Spinal cord (tissue), 10 donors: Measurements from ENCODE around the gene SCAF4. TPM values are rescaled to one million over a fixed set of nuclear protein-coding genes. Genes with fewer than 3 reads are reported as not detected.

ENCODE experiments used
- DNase-seq, 6 donors: peaks; one replicate each; pipeline versions ENCODE4 v3.0.0 to v3.0.0-alpha.2; 2013 to 2015; ENCODE audit warnings: low spot score in 6 of 6, low read depth in 4 of 6
- H3K27ac ChIP-seq: one replicate; pipeline ENCODE4 v1.5.1; 2013; ENCODE audit warnings: low read depth, low read length, control low read depth
- H3K27me3 ChIP-seq: one replicate; pipeline ENCODE4 v1.6.1; 2013; ENCODE audit warnings: low read length; ENCODE audit not compliant: control insufficient read depth, insufficient read depth
- H3K36me3 ChIP-seq: one replicate; pipeline ENCODE4 v1.6.1; 2013; ENCODE audit warnings: low read length; ENCODE audit not compliant: control insufficient read depth, insufficient read depth
- H3K4me1 ChIP-seq: one replicate; pipeline ENCODE4 v1.6.1; 2013; ENCODE audit warnings: low read length; ENCODE audit not compliant: control insufficient read depth, insufficient read depth
- H3K4me3 ChIP-seq: one replicate; pipeline ENCODE4 v1.5.1; 2013; ENCODE audit warnings: low read depth, low read length, control low read depth
- H3K9me3 ChIP-seq: one replicate; pipeline ENCODE4 v1.6.1; 2013; ENCODE audit warnings: low read length; ENCODE audit not compliant: control insufficient read depth, insufficient read depth
- WGBS: methylation state at CpG from one replicate; pipeline ENCODE4 v1.1.5; 2013; ENCODE audit warnings: missing lambda C conversion rate; ENCODE audit not compliant: insufficient coverage; 5-methylcytosine and 5-hydroxymethylcytosine counted together
- polyA plus RNA-seq, 2 donors: library from polyadenylated mRNA; unstranded; fragments of 120-200 nt; gene quantifications; one replicate each; pipeline ENCODE4 v1.2.1, GENCODE V29; 2013; ENCODE audit not compliant: insufficient read length in 2 of 2
- total RNA-seq, 2 donors: library from RNA; depleted of rRNA in 1 of 2; stranded (reverse); fragments of 120-200 nt in 1 of 2; fragments of >200 nt in 1 of 2; gene quantifications; one replicate each; pipeline versions ENCODE4 v1.2.3 to v1.2.4, GENCODE V29; 2013 to 2014
- donor health status: healthy.

Gene SCAF4
- total and polyA plus RNA-seq, 4 donors, result 10.9 to 30.9 (median 20.8) TPM

DNA sequence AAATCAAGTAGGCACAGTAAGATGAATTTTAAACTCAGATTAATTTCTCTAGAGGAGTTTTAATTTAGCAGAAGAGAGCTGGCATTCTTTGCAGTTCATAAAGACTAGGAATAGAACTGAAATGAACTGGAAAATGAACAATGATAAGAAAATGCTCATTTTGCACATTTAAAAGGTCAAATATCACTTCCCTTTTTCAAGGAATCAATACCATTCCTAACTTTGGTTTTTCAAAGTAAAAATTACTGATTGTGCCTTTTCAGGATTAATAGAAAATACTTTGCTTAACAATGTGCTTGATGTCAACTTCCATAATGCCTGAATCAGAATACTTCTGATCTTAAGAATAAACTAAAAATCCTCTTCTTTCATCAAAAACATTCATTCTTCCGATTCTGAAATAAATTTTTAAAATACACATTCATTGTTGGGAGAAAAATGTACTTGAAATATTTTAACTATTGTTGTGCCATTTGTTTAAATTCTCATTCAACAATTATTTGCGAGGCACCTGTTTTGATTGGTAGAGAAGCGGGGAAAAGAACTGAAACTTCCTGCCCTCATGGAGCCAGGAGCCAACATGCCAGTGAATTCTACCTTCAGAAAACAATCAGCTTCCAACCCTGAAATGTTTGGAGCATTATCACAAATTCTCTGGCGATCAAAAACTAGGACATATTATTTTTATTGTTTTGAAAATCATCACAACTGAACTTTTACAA is 2.1 kb downstream of the SCAF4 start:
- H3K27me3 ChIP-seq, result no peaks in the 10 kb centered on the region
- WGBS, result no CpG with 5 or more reads among the region's 4 CpGs
- no peak for DNase-seq
- H3K4me1 ChIP-seq, result peaks cover 16% of the 10 kb centered on the region
- H3K36me3 ChIP-seq, result peaks cover 10% of the 10 kb centered on the region
- H3K9me3 ChIP-seq, result no peaks in the 10 kb centered on the region
- no peak overlapping the region for H3K27ac ChIP-seq
- H3K4me3 ChIP-seq, result no peak overlapping the region

DNA sequence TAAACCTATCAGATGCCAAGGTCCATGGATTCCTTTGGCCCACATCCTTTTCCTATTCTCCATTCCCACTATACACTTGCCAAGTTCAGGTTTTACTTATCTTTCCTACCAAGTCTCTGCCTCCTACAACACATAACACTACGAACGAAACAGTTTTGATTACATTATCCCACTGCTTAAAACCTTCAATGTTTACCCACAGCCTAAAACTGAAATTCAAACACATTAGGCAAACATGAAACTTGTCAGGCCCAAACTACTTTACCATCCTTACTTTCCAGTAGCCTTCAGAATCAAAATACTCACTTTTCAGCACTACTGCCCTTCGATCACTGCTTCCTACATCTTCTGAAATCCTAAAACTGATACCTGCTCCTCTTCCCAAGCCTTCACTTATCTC is 3.0 kb downstream of the SCAF4 start:
- Histone ChIP-seq H3K27me3 (no peaks in the 10 kb centered on the region), H3K9me3 (no peaks in the 10 kb centered on the region), H3K27ac (no peak overlapping the region), H3K4me3 (no peak overlapping the region), H3K36me3 (peaks cover 10% of the 10 kb centered on the region), H3K4me1 (peaks cover 16% of the 10 kb centered on the region)
- no peak for DNase-seq
- WGBS, result 87% methylated on average over 3 of the region's 3 CpGs

DNA sequence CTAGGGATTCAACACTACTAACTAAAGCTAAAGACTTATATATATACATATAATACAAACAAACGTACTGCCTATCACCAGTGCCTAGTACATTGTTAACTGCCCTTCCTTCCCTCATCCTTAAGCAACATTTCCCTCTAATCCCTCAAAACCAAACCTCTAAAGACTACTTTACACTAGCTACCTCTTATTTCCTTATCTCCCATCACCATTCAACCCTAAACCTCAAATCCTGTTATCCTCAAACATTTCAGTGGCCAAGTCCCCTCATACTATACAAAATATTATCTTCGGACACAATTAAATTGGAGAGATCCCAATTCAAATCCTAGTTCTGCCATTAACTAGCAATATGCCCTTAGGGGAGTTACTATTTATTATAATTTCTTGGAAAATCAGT is 3.7 kb downstream of the SCAF4 start:
- Histone ChIP-seq H3K4me1 (peaks cover 9% of the 10 kb centered on the region), H3K4me3 (no peak overlapping the region), H3K27me3 (no peaks in the 10 kb centered on the region), H3K36me3 (peaks cover 10% of the 10 kb centered on the region), H3K9me3 (no peaks in the 10 kb centered on the region), H3K27ac (no peak overlapping the region)
- no peak for DNase-seq
- WGBS, result 86% methylated on average over 1 of the region's 2 CpGs

DNA sequence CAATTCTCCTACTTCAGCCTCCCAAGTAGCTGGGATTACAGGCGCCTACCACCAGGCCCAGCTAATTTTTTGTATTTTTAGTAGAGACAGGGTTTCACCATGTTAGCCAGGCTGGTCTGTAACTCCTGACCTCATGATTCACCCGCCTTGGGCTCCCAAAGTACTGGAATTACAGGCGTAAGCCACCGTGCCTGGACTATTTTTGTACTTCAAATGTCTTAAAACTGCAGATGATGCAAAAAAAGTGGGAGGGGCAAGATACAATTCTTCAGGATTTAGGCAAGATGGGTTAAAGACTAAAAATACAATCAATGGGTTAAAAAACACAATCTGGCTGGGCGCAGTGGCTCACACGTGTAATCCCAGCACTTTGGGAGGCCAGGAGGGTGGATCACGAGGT is 4.7 kb downstream of the SCAF4 start:
- DNase-seq, result no peak
- H3K27ac ChIP-seq, result no peak overlapping the region
- H3K4me1 ChIP-seq, result no peaks in the 10 kb centered on the region
- 89% methylated on average over 3 of the region's 7 CpGs for WGBS
- H3K36me3 ChIP-seq, result peaks cover 10% of the 10 kb centered on the region
- no peak overlapping the region for H3K4me3 ChIP-seq
- no peaks in the 10 kb centered on the region for H3K27me3 ChIP-seq
- H3K9me3 ChIP-seq, result no peaks in the 10 kb centered on the region

DNA sequence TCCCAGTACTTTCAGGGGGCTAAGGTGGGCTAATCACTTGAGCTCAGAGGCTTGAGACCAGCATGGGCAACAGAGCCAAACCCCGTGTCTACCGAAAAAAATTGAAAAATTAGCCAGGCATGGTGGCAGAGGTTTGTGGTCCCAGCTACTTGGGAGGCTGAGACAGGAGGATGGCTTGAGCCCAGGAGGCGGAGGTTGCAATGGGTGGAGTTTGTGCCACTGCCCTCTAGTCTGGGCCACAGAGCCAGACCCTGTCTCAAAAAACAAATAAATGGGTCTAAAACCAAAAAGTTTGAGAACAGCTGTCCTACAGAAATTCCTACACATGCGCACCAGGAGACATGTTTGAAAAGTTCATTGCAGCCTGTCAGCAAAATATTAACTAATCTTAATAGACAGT is 5.5 kb downstream of the SCAF4 start:
- H3K9me3 ChIP-seq, result no peaks in the 10 kb centered on the region
- H3K36me3 ChIP-seq, result peaks cover 10% of the 10 kb centered on the region
- WGBS, result 93% methylated on average over 3 of the region's 4 CpGs
- H3K4me3 ChIP-seq, result no peak overlapping the region
- no peak overlapping the region for H3K27ac ChIP-seq
- no peak for DNase-seq
- no peaks in the 10 kb centered on the region for H3K4me1 ChIP-seq
- no peaks in the 10 kb centered on the region for H3K27me3 ChIP-seq

DNA sequence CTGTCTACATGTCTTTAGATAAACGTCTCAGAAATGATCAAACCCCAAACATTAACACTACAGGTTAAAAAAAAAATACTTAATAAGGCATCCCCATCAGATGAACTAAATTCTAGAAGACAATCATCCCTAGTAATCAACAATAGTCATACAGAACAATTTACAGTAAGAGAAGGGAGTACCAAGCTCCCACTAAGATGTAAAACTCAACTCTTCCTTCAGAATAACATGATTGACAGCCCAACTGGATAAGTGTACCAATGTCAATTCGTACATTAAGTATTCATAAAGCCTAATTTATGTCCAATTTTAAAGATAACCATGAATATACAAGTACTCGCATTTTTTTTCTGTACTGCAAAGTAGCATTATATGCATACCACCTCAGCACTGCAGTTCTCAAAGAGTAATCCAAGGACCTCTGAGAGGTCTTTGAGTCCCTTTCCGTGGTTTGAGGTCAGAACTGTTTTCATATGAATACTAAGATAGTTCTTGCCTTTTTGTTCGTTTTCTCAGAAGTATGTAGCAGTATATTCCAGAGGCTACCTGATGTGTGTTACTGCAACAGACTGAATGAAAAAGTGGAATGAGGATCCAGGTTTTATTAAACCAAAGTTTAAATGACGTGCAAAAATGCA is 6.6 kb downstream of the SCAF4 start:
- WGBS, result 100% methylated on average over 2 of the region's 6 CpGs
- no peak for DNase-seq
- no peaks in the 10 kb centered on the region for H3K27me3 ChIP-seq
- no peak overlapping the region for H3K4me3 ChIP-seq
- no peak overlapping the region for H3K27ac ChIP-seq
- H3K36me3 ChIP-seq, result peaks cover 10% of the 10 kb centered on the region
- no peaks in the 10 kb centered on the region for H3K4me1 ChIP-seq
- no peaks in the 10 kb centered on the region for H3K9me3 ChIP-seq

DNA sequence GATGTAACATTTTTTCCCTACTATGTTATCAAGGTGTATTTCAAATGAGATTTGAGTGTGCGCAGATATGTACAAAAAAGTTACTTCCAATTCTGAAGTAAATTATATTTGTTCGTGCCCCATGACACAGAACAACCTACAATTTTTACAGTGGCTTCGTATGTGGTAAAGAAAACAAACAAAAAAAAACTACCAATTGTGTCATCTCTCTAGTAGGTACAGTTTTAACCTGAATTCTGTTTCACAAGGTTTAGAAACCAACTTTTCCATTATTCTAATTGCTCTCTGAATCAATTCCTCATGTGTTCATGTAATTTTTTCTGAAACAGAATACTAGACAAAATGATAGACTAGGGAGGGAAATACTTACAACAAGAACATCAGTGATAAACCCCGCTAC is 7.4 kb downstream of the SCAF4 start:
- no peaks in the 10 kb centered on the region for H3K9me3 ChIP-seq
- H3K27me3 ChIP-seq, result no peaks in the 10 kb centered on the region
- no peak overlapping the region for H3K27ac ChIP-seq
- no peak overlapping the region for H3K4me3 ChIP-seq
- WGBS, result no CpG with 5 or more reads among the region's 4 CpGs
- H3K36me3 ChIP-seq, result peaks cover 10% of the 10 kb centered on the region
- H3K4me1 ChIP-seq, result no peaks in the 10 kb centered on the region
- DNase-seq, result no peak

DNA sequence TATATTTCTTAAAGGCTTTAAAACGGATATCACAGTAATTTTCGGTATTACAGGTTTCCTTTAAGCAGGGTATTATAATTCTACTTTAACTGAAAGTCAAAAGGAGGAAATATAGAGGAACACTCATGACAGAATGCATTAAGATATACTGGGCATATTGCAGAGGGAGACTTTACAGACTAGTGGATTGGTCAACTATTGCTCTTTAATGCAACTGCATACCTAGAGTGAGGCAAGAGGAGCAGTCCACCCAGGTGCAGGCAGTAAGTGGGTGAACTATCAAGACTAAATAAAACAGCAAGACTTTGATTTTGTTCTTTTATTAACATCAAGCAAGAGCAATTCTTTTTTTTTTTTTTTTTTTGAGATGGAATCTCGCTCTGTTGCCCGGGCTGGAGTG is 10.5 kb downstream of the SCAF4 start:
- Histone ChIP-seq H3K4me3 (no peak overlapping the region), H3K9me3 (no peaks in the 10 kb centered on the region), H3K36me3 (peaks cover 3% of the 10 kb centered on the region), H3K27ac (no peak overlapping the region), H3K4me1 (no peaks in the 10 kb centered on the region), H3K27me3 (no peaks in the 10 kb centered on the region)
- DNase-seq, result no peak
- WGBS, result 100% methylated on average over 2 of the region's 4 CpGs

DNA sequence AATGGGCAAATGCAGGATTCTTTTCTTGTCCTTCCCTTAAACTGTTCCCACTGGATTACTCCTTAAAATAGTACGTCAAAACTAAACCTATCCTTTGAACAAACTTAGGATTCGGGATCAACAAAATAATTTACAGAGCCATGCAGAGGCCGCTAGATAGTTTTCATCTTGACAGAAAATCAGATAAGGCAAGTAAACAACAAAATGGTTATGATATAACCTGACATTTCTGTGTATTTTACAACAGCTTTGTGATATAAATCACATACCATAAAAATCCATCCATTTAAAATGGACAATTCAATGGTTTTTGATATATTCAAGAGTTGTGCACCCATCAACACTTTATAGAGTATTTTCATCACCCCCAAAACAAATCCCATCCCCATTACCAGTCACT is 11.2 kb downstream of the SCAF4 start:
- no peaks in the 10 kb centered on the region for H3K9me3 ChIP-seq
- H3K36me3 ChIP-seq, result no peaks in the 10 kb centered on the region
- DNase-seq, result no peak
- H3K4me3 ChIP-seq, result no peak overlapping the region
- WGBS, result no CpG with 5 or more reads among the region's 3 CpGs
- no peaks in the 10 kb centered on the region for H3K4me1 ChIP-seq
- H3K27ac ChIP-seq, result no peak overlapping the region
- H3K27me3 ChIP-seq, result no peaks in the 10 kb centered on the region

DNA sequence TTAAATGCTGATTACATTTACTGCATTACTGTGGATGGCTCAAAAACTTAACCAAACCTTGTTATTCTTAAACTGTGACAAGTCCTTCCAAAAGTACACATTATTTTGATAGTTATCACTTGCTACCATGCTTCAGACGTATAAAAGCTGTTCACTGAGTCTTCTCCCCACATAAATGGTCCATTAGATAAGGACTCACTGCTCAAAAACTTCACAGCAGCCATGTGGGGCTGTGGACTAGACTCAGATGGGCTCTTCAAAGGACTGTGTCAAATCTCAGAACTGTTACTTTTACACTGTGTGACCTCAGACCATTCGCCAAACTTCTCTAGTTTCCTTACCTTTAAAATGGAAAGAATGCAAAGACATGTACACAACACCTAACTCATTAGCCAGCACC is 11.6 kb downstream of the SCAF4 start:
- 86% methylated on average over 1 of the region's 2 CpGs for WGBS
- Histone ChIP-seq H3K36me3 (no peaks in the 10 kb centered on the region), H3K27me3 (no peaks in the 10 kb centered on the region), H3K4me1 (no peaks in the 10 kb centered on the region), H3K27ac (no peak overlapping the region), H3K9me3 (no peaks in the 10 kb centered on the region), H3K4me3 (no peak overlapping the region)
- no peak for DNase-seq
